Liver (tissue), 9 donors: ENCODE measurements around the gene IRF9. TPM values are rescaled to one million over a fixed set of nuclear protein-coding genes. Genes with fewer than 3 reads are reported as not detected.

Experiments
- DNase-seq: peaks from one replicate; pipeline ENCODE4 v3.0.0-alpha.2; 2017; ENCODE audit warnings: low spot score
- H3K27ac ChIP-seq, 2 donors: one replicate each; pipeline ENCODE4 v1.7.0; 2013; ENCODE audit warnings: inconsistent platforms in 2 of 2, low read length in 2 of 2, control low read depth in 1 of 2, low read depth in 1 of 2, mild to moderate bottlenecking in 1 of 2
- H3K27me3 ChIP-seq, 4 donors: one replicate each; pipeline versions ENCODE4 v1.6.1 to v1.7.0; 2013; ENCODE audit warnings: low read length in 3 of 4, inconsistent platforms in 1 of 4, mild to moderate bottlenecking in 1 of 4, moderate library complexity in 1 of 4; ENCODE audit not compliant: control insufficient read depth in 4 of 4, insufficient read depth in 4 of 4
- H3K36me3 ChIP-seq, 4 donors: one replicate each; pipeline versions ENCODE4 v1.6.1 to v1.7.0; 2013; ENCODE audit warnings: low read length in 3 of 4, mild to moderate bottlenecking in 3 of 4, low read depth in 1 of 4, moderate library complexity in 1 of 4; ENCODE audit not compliant: control insufficient read depth in 4 of 4, insufficient read depth in 3 of 4
- H3K4me1 ChIP-seq, 4 donors: one replicate each; pipeline versions ENCODE4 v1.6.1 to v1.7.0; 2013; ENCODE audit warnings: low read length in 3 of 4, mild to moderate bottlenecking in 3 of 4, moderate library complexity in 1 of 4; ENCODE audit not compliant: control insufficient read depth in 4 of 4, insufficient read depth in 4 of 4
- H3K4me3 ChIP-seq, 3 donors: one replicate each; pipeline versions ENCODE4 v1.6.1 to v1.7.0; 2013; ENCODE audit warnings: low read length in 3 of 3, control low read depth in 1 of 3, low read depth in 1 of 3, mild to moderate bottlenecking in 1 of 3
- H3K9ac ChIP-seq, 2 donors: one replicate each; pipeline ENCODE4 v1.7.0; 2013; ENCODE audit warnings: low read length in 2 of 2, mild to moderate bottlenecking in 2 of 2, moderate library complexity in 2 of 2, control low read depth in 1 of 2, low read depth in 1 of 2
- H3K9me3 ChIP-seq, 4 donors: one replicate each; pipeline versions ENCODE4 v1.6.1 to v1.7.0; 2013; ENCODE audit warnings: low read length in 3 of 4; ENCODE audit not compliant: control insufficient read depth in 4 of 4
- ATF3 ChIP-seq: IDR thresholded peaks from 2 replicates; pipeline ENCODE4 v1.6.1; 2016; ENCODE audit warnings: antibody characterized with exemption
- CTCF ChIP-seq: fragments of 150-350 bp; IDR thresholded peaks from 2 replicates; pipeline ENCODE4 v1.5.1; 2017; ENCODE audit warnings: improper control_type of control experiment, low read depth, low read length; ENCODE audit not compliant: missing input control
- EGR1 ChIP-seq, 2 donors: IDR thresholded peaks; 2 replicates each; pipeline ENCODE4 v1.6.1; 2016 to 2018; ENCODE audit warnings: antibody characterized with exemption in 2 of 2, low read depth in 2 of 2
- FOXA1 ChIP-seq: IDR thresholded peaks from 2 replicates; pipeline ENCODE4 v1.6.1; 2016; ENCODE audit warnings: antibody characterized with exemption
- FOXA2 ChIP-seq: IDR thresholded peaks from 2 replicates; pipeline ENCODE4 v1.6.1; 2016; ENCODE audit warnings: antibody characterized with exemption
- GABPA ChIP-seq, 2 donors: IDR thresholded peaks in 1 of 2; conservative IDR thresholded peaks in 1 of 2; 2 replicates each; pipeline ENCODE4 v1.6.1; 2016; ENCODE audit warnings: antibody characterized with exemption in 2 of 2, mild to moderate bottlenecking in 1 of 2, moderate library complexity in 1 of 2
- HNF4A ChIP-seq, 2 donors: conservative IDR thresholded peaks; 2 replicates each; pipeline ENCODE4 v1.6.1; 2016; ENCODE audit warnings: antibody characterized with exemption in 2 of 2, mild to moderate bottlenecking in 2 of 2
- HNF4G ChIP-seq: IDR thresholded peaks from 2 replicates; pipeline ENCODE4 v1.6.1; 2016; ENCODE audit warnings: antibody characterized with exemption
- JUND ChIP-seq, 2 donors: IDR thresholded peaks; 2 replicates each; pipeline ENCODE4 v1.6.1; 2016; ENCODE audit warnings: antibody characterized with exemption in 2 of 2
- MAX ChIP-seq: IDR thresholded peaks from 2 replicates; pipeline ENCODE4 v1.6.1; 2016; ENCODE audit warnings: antibody characterized with exemption
- NR2F2 ChIP-seq: IDR thresholded peaks from 2 replicates; pipeline ENCODE4 v1.6.1; 2016; ENCODE audit warnings: antibody characterized with exemption
- RAD21 ChIP-seq, 2 donors: IDR thresholded peaks; 2 replicates each; pipeline ENCODE4 v1.6.1; 2016; ENCODE audit warnings: antibody characterized with exemption in 2 of 2, mild to moderate bottlenecking in 2 of 2
- REST ChIP-seq: IDR thresholded peaks from 2 replicates; pipeline ENCODE4 v1.6.1; 2016; ENCODE audit warnings: antibody characterized with exemption, mild to moderate bottlenecking
- RXRA ChIP-seq, 2 donors: IDR thresholded peaks; 2 replicates each; pipeline ENCODE4 v1.6.1; 2017 to 2018; ENCODE audit warnings: antibody characterized with exemption in 2 of 2, mild to moderate bottlenecking in 1 of 2
- SP1 ChIP-seq: IDR thresholded peaks from 2 replicates; pipeline ENCODE4 v1.6.1; 2018; ENCODE audit warnings: antibody characterized with exemption, mild to moderate bottlenecking
- TAF1 ChIP-seq: conservative IDR thresholded peaks from 2 replicates; pipeline ENCODE4 v1.6.1; 2016; ENCODE audit warnings: antibody characterized with exemption, mild to moderate bottlenecking
- YY1 ChIP-seq: IDR thresholded peaks from 2 replicates; pipeline ENCODE4 v1.6.1; 2016; ENCODE audit warnings: antibody characterized with exemption, mild to moderate bottlenecking
- ZBTB33 ChIP-seq: IDR thresholded peaks from 2 replicates; pipeline ENCODE4 v1.6.1; 2016; ENCODE audit warnings: antibody characterized with exemption
- WGBS: extraction: QIAGEN DNeasy Blood & Tissue Kit; methylation state at CpG from one replicate; pipeline ENCODE4 v1.1.7; 2013; 5-methylcytosine and 5-hydroxymethylcytosine counted together
- polyA plus RNA-seq, 2 donors: library from polyadenylated mRNA; stranded (reverse) in 1 of 2; unstranded in 1 of 2; fragments of 200-250 nt in 1 of 2; fragments of >200 nt in 1 of 2; fragmentation: Nextera tagmentation in 1 of 2; extraction: Ambion mirVana in 1 of 2; gene quantifications; one replicate each; pipeline versions ENCODE4 v1.2.1 to v1.2.3, GENCODE V29; 2013 to 2015
- total RNA-seq, 2 donors: library from RNA; depleted of rRNA; stranded (reverse); fragments of >200 nt; gene quantifications; one replicate each; pipeline ENCODE4 v1.2.3, GENCODE V29; 2014
- donor health status: healthy.
- donor health status: healthy.
- donor health status: healthy.
- donor health status: healthy.
- donor health status: healthy.

Gene IRF9
- total and polyA plus RNA-seq, 4 donors: 37.9 to 60.9 (median 51.0) TPM

- DNase-seq: no peak
- Histone ChIP-seq H3K27ac (peak overlapping the region; percentile 90 to 91), H3K9me3 (no peaks in the 10 kb centered on the region), H3K9ac (peak overlapping the region in 1 of 2 donors; percentile 26), H3K4me3 (no peak overlapping the region), H3K36me3 (peaks cover 6 to 23% (median 16%) of the 10 kb centered on the region in 4 donors), H3K4me1 (peaks cover 0 to 23% (median 8%) of the 10 kb centered on the region in 4 donors), H3K27me3 (no peaks in the 10 kb centered on the region)
- TF ChIP-seq MAX (no peak), HNF4A (conservative IDR thresholded peaks at IDR 0.05) (no peak), EGR1 (IDR thresholded peaks at IDR 0.05; ENCODE audit: low read depth in 2 of 2) (no peak), GABPA (IDR thresholded peaks at IDR 0.05 in 1 of 2, conservative IDR thresholded peaks at IDR 0.05 in 1 of 2) (no peak), SP1 (no peak), YY1 (no peak)
- WGBS: 95% methylated on average over 7 of the region's 7 CpGs
Measured at GRCh38 chr14:24213866-24214662, 53.0 kb downstream of the IRF9 start.

GRCh38 chr14:24215495-24216344, 54.7 kb downstream of the IRF9 start, which contains the start of gene MDP1:
Gene MDP1, minus strand, starts transcription at chr14:24216066. Its CDS starts 111 bp downstream, at chr14:24215955.
- peaks cover 0 to 23% (median 8%) of the 10 kb centered on the region in 4 donors for H3K4me1 ChIP-seq
- TF ChIP-seq ATF3 (no peak), CTCF (peak; percentile 29), ZBTB33 (no peak), HNF4A (conservative IDR thresholded peaks at IDR 0.05) (no peak), RXRA (IDR thresholded peaks at IDR 0.05) (peak; percentile 9 to 58), JUND (IDR thresholded peaks at IDR 0.05) (no peak), REST (peak; percentile 25), YY1 (peak; percentile 97), GABPA (IDR thresholded peaks at IDR 0.05 in 1 of 2, conservative IDR thresholded peaks at IDR 0.05 in 1 of 2) (peak in 1 of 2 donors; percentile 60), HNF4G (no peak), EGR1 (IDR thresholded peaks at IDR 0.05; ENCODE audit: low read depth in 2 of 2) (no peak), FOXA1 (no peak), MAX (no peak), TAF1 (peak; percentile 62), NR2F2 (no peak), RAD21 (IDR thresholded peaks at IDR 0.05) (peak; percentile 69 to 74), SP1 (peak; percentile 62), FOXA2 (no peak)
- DNase-seq: peak; percentile 82
- H3K27ac ChIP-seq: peak within 1 kb of the TSS; percentile 83 to 86
- H3K27me3 ChIP-seq: no peaks in the 10 kb centered on the region
- H3K9me3 ChIP-seq: no peaks in the 10 kb centered on the region
- WGBS: under 1% methylated on average over 40 of the region's 40 CpGs
- H3K4me3 ChIP-seq: peak within 1 kb of the TSS; percentile 62 to 94 (median 93)
- peak within 1 kb of the TSS; percentile 73 to 80 for H3K9ac ChIP-seq
- peaks cover 0 to 8% (median 2%) of the 10 kb centered on the region in 4 donors for H3K36me3 ChIP-seq
